Activated CD4-positive, alpha-beta T cell treated with anti-CD3 and anti-CD28 coated beads for 4 hours (primary cell): ENCODE measurements around the gene TPST1.
"Not testable (repeated sequence)": the region's sequence is repeated elsewhere in the genome, so short reads cannot be mapped to it uniquely, and the experiment has no call there.

Experiments
- DNase-seq, 2 donors: peaks; one replicate each; pipeline ENCODE4 v3.0.0-alpha.2; 2020

TPST1 gene

DNA sequence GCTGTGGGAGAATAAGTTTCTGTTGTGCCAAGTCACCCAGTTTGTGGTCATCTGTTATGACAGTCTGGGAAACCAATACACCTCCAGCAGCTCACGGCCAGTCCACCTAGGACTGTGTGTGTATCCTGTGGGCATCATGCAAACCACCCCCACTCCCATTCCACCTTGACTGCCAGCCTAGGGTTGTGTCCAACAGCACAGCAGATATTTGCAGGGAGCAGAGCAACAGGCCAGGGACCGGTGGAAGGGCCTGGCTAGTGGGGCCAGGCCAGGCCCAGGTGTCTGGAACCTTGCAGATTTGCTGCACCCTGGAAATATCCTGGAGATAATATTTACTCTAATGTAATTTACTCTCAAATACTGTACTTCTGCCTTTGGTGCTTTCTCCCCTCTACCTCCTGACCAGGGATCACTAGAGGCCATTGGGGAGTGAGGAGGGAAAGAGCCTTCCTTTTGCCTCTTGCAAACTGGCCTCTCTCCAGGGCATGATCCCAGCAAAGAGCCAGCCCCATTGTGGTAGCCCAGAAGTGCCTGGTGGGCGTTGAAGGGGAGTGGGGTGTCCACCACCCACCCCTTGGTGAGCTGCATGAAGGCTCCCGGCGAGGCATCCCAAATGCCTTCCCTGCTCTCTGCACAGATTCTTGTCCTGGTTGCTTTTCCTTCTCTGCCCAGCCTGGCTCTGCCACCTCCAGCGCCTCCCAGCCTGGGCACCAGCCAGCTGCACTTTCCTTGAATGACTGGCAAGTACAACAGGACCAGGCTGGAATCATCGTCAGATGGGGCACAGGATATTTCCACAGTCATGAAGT, 15.2 kb upstream of the TPST1 start:
- no peak for DNase-seq

DNA sequence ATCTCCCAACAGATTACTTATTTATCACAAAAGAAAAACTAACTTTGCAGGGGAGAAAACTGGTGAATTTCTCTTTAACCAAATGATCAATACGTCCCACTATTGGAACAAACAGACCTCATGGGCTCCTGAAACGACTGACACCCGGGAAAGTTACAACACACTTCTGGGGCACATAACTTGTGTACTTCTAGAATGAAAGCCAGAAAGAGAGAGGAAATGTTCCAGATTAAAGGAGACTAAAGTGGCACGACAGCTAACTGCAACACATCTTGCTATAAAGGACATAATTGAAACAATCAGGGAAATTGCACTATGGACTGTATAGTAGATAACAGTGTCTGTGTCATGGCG, 14.7 kb upstream of the TPST1 start:
- DNase-seq: no peak

DNA sequence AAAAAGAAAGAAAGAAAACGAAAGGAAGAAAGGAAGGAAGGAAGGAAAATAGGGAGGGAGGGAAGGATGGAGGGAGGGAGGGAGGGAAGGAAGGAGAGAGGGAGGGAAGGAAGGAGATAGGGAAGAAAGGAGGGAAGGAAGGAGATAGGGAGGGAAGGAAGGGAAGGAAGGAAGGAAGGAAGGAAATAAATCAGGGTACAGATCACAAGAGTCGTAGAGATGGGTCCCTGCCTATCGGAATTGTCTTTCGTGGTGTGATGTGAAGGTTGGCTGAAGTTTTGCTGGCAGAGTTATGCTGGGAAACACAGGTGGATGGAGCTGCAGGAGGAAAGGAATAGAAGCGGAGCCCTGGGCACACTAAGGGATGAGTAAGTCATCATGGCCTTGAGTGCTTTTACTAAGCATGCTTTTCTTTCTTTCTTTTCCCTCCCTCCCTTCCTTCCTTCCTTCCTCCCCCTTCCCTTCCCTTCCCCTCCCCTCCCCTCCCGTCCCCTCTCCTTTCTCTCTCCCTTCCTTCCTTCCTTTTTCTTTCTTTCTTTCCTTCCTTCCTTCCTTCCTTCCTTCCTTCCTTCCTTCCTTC, 11.9 kb upstream of the TPST1 start:
- DNase-seq: no peak

DNA sequence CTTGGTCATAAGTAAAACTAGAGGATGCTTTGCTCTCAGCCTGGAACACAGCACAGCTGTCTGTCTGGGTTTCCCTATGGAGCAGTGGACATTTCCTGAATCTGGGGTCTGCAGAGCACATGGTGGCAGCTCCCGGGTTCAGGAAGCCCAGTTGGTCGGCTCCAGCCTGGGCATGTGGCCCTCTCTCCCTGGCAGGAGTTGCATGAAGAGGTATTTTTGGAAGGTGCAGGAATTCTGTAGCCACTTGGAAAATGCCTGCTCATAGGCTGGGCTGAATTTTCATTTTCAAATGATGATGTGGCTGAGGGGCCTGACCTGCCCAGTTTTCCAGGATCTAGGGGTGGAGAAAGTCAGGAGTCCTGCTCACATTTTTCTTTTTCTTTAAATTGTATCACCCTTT, 6.7 kb upstream of the TPST1 start:
- DNase-seq: no peak

DNA sequence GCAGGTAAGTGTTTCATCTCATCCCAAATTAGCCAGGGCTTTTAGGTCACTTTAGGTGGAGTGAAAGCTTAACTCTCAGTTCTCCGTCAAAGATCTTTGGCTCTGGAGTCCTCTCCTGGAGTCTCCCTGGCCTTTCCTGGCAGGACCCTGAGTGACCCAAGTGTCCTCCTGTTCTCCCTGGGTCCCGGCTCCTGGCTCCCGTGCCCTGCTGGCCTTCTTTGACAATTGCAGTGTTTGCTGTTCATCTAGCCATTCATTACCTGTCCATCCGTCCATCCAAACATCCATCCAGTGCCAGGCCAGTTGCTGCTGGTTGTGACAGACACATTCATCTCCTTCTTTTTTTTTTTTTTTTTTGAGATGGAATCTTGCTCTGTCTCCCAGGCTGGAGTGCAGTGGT, 6.2 kb upstream of the TPST1 start:
- DNase-seq: no peak

DNA sequence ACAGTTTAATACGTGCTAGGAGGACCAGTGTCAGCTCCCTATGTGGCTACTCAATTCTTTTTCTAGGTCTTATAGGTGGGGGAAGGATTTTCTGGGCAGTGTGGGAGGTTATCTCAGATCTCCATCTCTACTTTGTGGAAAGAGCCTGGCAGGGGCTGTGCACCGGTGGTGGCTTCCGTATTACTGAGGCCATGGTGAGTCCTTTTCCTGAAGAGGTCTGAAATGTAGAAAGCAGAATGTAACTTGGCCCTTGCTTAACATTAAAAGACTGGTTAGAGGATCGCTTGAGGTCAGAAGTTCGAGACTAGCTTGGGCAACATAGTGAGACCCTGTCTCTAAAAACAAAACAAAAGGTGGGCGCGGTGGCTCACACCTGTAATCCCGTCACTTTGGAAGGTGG, 2.7 kb upstream of the TPST1 start:
- DNase-seq: no peak

DNA sequence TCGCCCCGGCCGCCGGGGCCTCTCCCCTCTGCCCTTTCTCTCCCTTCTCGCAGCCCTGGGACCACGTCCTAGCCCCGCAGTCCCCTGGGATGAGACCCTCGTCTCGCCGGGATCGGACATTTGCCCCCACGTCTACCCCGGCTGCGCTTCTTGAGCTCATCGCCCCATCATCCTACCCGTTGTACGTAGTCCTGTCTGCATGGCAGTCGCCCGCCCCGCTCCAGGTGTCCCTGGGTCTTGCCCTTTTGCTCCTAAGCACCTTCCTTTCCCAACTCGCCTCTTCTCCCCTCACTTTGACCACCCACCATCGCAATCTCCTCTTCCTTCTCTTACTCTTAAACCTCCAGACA, 582 bp downstream of the TPST1 start:
- peak in 1 of 2 donors; percentile 2 for DNase-seq

DNA sequence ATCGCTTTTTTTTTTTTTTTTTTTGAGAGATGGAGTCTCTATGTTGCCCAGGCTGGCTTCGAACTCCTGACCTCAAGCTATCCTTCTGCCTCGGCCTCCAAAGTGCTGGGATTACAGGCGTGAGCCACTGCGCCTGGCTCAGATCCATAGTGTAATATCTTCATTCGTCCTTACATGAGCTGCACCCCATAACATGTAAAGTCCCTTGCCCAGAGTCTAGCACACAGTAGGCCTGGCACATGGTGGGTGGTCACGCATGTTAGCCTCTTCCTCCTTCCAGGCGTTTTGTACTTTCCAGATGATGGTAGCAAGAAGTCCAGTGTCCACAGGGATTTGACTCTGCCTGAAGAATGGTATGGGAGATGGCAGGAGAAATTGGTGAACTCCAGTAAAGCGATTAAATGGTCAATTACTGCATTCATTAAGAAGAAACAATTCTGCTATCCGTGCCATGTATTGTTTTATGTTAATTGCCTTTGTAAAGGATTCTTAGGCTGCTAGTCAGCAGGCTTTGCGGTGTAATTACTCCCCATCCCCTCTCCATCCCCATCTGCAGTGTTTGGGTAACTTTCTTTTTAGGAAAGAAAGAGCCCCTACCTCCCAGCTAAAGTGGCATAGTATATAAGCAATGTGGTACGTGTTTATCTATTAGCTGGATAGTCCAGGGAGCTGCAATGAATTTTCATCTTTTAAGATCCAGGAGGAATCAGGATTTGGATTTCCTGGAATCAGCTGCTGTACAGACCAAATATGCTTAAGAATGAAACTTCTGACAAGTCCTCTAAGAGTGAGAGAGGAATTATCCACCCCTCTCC, 1.2 kb downstream of the TPST1 start:
- DNase-seq: no peak

DNA sequence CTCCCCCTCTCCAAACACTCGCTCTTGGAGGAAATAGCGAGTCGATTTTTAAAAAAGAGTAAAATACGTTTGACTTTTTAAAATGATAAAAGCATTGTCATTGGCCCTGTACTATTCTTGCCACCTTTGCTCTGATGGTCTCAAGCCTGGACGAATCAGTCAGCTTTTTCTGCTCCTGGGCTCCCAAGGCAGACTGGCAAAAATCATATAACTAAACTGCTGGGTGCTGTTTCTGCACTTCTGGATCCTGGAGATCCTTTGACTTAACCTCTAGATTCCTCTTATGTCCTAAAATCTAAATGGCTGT, 1.8 kb downstream of the TPST1 start:
- no peak for DNase-seq

DNA sequence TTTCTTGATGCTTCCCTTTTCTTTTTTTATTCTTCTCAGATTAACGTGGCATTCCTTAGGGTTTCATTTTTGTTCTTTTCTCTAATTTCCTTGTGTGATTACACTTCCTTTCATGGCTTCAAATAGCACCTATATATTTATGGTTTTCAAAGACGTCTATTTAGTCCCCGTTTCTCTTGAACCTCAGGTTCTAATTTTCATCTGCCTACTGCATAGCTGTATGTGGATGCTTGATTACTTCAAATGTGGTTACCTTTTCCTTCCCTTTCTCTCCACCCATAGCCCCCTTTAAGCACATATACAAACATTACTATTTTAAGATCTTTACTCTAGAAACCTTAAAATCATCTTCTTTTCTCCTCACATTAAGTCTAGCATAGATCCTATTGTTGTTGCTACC, 2.4 kb downstream of the TPST1 start:
- DNase-seq: no peak

DNA sequence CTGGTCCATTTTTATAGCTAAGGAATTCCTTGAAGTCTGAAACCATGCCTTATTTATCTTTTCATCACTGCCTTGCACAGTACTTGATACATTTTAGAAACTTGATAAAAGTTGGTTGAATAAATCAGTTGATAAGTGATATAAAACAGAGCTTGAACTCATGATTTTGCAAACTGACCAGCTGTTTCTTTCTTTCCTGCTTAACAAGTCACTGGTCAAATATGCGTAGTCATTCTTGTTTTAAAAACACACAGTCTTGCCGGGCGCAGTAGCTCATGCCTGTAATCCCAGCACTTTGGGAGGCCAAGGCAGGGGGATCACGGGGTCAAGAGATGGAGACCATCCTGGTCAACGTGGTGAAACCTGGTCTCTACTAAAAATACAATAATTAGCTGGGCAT, 6.3 kb downstream of the TPST1 start:
- DNase-seq: no peak

DNA sequence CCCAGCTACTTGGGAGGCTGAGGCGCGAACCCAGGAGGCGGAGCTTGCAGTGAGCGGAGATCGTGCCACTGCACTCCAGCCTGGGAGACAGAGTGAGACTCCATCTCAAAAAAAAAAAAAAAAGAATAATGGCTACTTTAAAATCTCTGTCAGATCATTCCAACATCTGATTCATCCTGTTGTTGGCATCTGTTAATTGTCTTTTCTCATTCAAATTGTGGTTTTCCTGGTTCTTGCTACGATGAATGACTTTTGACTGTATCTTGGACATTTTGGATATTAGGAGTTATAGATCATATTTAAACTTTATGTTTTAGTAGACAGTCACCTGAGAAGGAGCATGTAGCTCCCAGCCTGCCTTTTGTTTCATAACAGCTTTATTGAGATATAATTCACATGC, 8.5 kb downstream of the TPST1 start:
- DNase-seq: no peak

DNA sequence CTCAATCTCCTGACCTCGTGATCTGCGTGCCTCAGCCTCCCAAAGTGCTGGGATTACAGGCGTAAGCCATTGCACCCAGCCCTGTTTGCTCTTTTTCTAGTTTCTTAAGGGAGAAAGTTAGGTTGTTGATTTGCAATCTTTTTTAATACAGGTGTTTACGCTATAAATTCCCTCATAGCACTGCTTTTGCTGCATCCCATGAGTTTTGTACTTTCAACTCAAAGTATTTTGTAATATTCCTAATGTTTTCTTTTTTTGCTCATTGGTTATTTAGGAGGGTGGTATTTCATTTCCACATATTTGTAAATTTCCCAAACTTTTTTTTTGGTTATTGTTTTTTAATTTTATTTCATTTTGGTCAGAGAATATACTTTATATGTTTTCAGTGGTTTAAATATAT, 11.6 kb downstream of the TPST1 start:
- DNase-seq: no peak

DNA sequence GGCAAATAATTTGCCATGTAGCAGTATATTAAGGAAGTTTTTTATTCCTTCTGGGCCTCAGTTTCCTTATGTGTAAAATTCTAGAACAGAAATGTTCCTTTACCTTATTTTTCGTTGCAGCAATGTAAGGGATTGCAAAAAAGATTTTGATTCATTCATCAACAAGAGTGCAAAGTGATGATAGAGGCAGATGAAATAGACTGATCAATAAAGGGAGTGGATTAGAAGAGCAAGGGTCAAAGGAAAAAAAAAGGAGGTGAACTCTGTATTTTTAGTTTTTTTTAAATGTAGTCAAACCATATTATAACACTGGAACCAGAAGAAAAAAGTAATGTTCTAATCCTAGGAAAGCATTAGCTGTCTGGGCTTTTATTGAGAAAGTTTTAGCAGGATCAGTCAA, 14.7 kb downstream of the TPST1 start:
- DNase-seq: no peak

DNA sequence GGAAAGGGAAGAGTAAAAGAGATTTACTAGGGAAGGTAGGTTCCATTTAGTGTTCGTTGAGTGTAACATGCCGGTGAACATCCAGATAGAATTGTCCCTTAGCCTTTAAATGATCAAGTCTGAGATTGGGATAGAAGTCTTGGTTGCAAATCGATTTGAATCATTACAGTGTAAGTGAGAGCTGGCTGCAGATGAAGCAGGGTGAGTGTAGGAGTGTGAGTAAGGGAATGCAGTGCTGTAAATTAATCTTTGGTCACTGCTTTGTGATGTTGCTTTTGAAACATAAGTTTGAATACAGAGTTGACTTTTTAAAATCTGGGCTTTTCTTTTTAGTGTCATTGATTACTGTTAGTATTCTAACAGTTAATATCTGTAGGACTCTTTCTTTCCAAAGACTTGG, 16.3 kb downstream of the TPST1 start:
- DNase-seq: no peak

DNA sequence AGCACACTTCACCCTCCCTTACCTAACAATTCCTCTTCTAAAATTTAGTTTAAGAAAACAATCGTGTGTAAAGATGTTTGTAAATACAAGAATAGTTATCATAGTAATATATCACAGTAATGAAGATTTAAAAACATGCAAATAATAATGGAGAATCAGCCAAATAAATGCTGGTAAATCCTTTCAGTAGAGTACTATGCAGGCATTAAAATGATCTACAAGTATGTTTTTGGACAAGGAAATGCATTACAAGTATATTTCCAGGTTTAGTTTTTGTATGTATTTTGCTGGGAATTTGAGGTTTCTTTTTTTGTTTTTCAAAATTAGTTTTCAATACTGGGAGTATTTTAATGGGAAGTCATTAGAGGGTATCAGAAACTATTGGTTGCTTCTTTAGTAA, 22.7 kb downstream of the TPST1 start:
- DNase-seq: no peak

DNA sequence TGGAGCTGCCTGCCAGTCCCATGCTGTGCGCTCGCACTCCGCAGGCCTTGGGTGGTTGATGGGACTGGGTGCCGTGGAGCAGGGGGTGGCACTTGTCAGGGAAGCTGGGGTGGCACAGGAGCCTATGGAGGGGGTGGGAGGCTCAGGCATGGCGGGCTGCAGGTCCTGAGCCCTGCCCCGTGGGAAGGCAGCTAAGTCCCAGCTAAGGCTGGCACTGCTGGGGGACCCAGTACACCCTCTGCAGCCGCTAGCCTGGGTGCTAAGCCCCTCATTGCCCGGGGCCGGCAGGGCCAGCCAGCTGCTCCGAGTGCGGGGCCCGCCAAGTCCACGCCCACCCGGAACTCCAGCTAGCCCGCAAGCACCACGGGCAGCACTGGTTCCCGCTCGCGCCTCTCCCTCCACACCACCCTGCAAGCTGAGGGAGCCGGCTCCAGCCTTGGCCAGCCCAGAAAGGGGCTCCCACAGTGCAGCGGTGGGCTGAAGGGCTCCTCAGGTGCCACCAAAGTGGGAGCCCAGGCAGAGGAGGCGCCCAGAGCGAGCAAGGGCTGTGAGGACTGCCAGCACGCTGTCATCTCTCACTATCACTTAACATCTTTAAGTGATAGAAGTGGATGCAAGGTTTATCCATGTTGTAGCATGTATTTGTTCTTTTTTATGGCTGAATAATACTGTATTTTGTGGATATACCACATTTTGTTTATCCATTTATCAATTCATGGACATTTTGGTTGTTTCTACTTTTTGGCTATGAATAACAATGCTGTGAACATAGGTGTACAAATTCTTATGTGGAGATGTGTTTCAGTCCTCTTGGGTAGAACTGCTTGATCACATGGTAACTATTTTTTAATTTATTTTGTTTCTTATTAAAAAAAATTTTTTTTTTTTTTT, 26.4 kb downstream of the TPST1 start:
- not testable (repeated sequence) for DNase-seq

DNA sequence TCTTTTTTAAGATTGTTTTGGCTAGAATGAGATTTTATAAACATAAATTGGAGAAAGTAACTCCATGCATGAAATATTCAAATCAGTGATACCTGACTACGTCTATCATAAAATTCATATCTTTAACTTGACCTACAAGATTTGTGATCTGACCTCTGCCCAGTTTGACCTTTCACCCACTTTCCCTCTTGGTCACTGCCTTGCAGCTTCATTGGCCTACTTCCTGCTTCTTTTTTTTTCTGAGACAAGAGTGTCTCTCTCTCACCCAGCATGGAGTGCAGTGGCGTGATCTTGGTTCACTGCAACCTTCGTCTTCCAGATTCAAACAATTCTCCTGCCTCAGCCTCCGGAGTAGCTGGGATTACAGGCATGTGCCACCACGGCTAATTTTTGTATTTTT, 28.5 kb downstream of the TPST1 start:
- DNase-seq: no peak

DNA sequence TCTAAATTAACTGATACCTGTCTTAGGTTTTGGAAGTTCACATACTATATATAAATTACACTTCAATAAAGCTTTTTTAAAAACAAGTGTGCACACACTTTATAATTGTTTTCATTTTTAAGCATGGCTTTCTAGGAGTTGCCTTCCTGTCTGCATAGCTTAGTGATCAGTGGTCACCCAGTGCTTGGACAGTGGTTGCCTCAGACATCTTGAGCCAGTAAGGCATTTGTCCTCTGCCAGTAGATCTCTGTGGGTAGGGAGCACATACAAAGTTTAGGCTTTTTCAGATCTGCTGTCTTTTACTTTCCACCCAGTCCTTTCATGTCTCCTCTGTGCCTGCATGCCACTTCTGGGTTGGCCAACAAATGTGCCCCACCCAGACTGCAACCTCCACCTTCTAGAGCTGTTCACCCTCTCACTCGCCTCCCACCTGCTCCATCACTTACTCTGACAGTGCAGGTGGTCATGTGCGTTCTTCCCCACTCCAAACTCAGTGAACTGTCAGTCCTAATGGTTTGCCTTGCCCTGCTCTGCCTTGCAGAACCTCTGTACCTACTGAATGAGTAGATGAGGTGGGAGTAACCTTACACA, 31.7 kb downstream of the TPST1 start:
- DNase-seq: no peak

DNA sequence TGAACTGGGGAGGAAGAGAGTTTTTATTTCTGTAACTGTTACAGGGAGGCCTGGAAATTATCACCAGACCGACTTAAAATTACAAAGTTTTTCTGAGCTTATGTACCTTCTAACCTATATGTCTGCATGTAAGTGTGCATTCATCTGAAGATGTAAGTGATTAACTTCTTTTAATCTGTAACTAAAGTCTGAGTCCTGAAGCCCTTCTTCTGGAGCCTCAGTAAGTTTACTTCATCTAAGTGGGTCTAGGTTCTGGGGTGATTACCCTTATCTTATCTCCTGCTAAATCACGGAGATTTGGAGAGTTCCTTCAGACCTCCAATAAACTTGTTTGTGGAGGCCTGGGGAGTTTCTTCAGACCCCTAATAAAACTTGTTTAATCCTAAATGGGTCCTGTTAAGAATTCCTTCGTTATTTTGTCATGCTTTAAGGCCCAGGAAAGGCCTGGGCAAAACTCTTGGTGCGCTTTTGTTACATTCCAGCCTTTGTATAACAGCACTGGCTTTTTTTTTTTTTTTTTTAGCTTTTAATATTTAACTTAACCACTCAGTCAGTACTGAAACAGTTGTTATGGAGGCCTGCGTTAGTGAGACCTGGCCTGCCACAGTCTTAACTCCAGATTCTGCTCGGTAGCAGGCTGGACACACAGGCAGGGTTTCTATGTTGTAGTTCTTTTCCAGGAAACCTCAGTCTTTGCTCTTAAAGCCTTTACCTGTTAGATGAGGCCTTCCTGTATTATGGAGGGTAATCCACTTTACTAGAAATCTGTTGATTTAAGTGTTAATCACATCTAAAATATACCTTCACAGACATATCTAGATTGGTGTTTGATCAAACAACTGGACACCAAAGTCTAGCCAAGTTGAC, 33.0 kb downstream of the TPST1 start:
- no peak for DNase-seq

DNA sequence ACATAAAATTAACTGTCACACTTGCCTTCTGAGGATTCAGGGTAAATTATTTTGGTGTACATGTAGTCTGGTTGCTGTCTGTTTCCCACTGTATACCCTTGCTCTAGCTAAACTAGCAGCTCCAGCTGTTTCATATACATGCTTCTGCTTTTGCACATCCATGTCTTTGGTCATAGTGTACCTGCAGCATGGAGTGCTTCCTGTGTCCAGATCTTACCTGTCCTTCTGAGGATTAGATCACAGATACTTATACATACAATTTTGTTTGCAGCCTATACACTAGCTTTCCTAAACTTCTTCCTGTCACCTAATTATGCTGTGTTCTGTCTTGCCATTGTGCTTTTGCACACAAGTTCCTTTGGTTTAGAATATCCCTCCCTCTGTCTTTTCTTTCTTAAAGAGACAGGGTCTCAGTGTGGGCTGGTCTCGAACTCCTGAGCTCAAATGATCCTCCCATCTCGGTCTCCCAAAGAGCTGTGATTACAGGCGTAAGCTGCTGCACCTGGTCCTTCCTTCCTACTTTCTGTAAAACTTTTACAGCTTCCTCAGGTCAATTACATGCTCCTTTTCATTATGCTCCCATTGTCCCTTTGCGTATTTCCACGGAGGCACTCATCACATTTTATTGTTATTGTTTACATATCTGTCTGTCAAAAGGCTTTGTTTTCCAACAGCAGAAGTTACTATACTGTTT, 33.8 kb downstream of the TPST1 start:
- DNase-seq: no peak
